Uterus (tissue), 4 donors: Measurements from ENCODE around the gene KRTAP4-2. TPM values are rescaled to one million over a fixed set of nuclear protein-coding genes. Genes with fewer than 3 reads are reported as not detected.

Experiments
- DNase-seq, 2 donors: peaks; one replicate each; pipeline ENCODE4 v3.0.0-alpha.2; 2019 to 2020
- H3K27ac ChIP-seq, 2 donors: fragments of 200-600 bp; sonication (generic); 1 replicate in 1 of 2; 2 replicates in 1 of 2; pipeline ENCODE4 v1.5.1; 2016 to 2018
- H3K27me3 ChIP-seq, 2 donors: fragments of 200-600 bp; sonication (generic); one replicate each; pipeline ENCODE4 v1.5.1; 2018 to 2019; ENCODE audit warnings: control low read depth in 1 of 2
- H3K36me3 ChIP-seq, 2 donors: fragments of 200-600 bp; sonication (generic); one replicate each; pipeline ENCODE4 v1.5.1; 2019; ENCODE audit warnings: control low read depth in 1 of 2
- H3K4me1 ChIP-seq, 2 donors: fragments of 200-600 bp; sonication (generic); one replicate each; pipeline ENCODE4 v1.5.1; 2018 to 2019; ENCODE audit warnings: control low read depth in 1 of 2
- H3K4me3 ChIP-seq, 2 donors: fragments of 200-600 bp; sonication (generic); 1 replicate in 1 of 2; 2 replicates in 1 of 2; pipeline ENCODE4 v1.5.1; 2018 to 2019; ENCODE audit warnings: mild to moderate bottlenecking in 1 of 2
- H3K9me3 ChIP-seq, 2 donors: fragments of 200-600 bp; sonication (generic); one replicate each; pipeline ENCODE4 v1.5.1; 2019; ENCODE audit warnings: control low read depth in 1 of 2
- CTCF ChIP-seq, 4 experiments: fragments of 200-600 bp in 2 of 4; fragments of 450-650 bp in 2 of 4; sonication (generic) in 2 of 4; IDR thresholded peaks; one replicate each; pipeline ENCODE4 v1.5.1; 2016 to 2019; ENCODE audit warnings: antibody characterized with exemption in 4 of 4, mild to moderate bottlenecking in 2 of 4, moderate library complexity in 1 of 4
- POLR2A ChIP-seq, 2 donors: fragments of 450-650 bp; IDR thresholded peaks; one replicate each; pipeline ENCODE4 v1.6.1; 2016; ENCODE audit warnings: antibody characterized with exemption in 2 of 2, mild to moderate bottlenecking in 1 of 2, moderate library complexity in 1 of 2
- intact Hi-C: fragments of 100-400 bp; cut with DNase I; formaldehyde crosslinking; loops from one replicate; pipeline ENCODE4 v1.15.1; 2023; ENCODE audit warnings: low total_unique reads
- total RNA-seq, 4 donors: library from RNA; depleted of rRNA in 3 of 4; stranded (reverse); fragments of >200 nt in 3 of 4; gene quantifications; one replicate each; pipeline versions ENCODE4 v1.1.0 to v1.2.4, GENCODE V29; 2014 to 2023
- donor health status: DM: yes; HTN: yes; CAD: no.

Gene KRTAP4-2
- total RNA-seq, 4 donors from 2014 or later: not detected

GRCh38 chr17:41176744-41177387, 1.2 kb downstream of the KRTAP4-2 start:
- no peak for DNase-seq
- intact Hi-C loops: no loop called here
- no peaks in the 10 kb centered on the region for H3K4me1 ChIP-seq
- no peak overlapping the region for H3K27ac ChIP-seq
- H3K4me3 ChIP-seq: no peak overlapping the region
- TF ChIP-seq CTCF (IDR thresholded peaks at IDR 0.05): no peak
- no peak for TF ChIP-seq POLR2A (IDR thresholded peaks at IDR 0.05)
- H3K9me3 ChIP-seq: no peaks in the 10 kb centered on the region
- no peaks in the 10 kb centered on the region for H3K36me3 ChIP-seq
- no peaks in the 10 kb centered on the region for H3K27me3 ChIP-seq

- Histone ChIP-seq H3K4me3 (no peak overlapping the region), H3K9me3 (no peaks in the 10 kb centered on the region), H3K4me1 (no peaks in the 10 kb centered on the region), H3K27me3 (no peaks in the 10 kb centered on the region), H3K27ac (no peak overlapping the region), H3K36me3 (no peaks in the 10 kb centered on the region)
- intact Hi-C loops: no loop called here
- no peak for TF ChIP-seq POLR2A (IDR thresholded peaks at IDR 0.05)
- TF ChIP-seq CTCF (IDR thresholded peaks at IDR 0.05): no peak
- DNase-seq: no peak
Observed at GRCh38 chr17:41171886-41172285, 6.1 kb downstream of the KRTAP4-2 start.

GRCh38 chr17:41168121-41168520, 9.9 kb downstream of the KRTAP4-2 start, which contains the start of gene KRTAP4-3:
TSS of gene KRTAP4-3 (minus strand) at chr17:41168221. CDS start at chr17:41168172, 49 bp downstream.
- Histone ChIP-seq H3K4me3 (no peak within 1 kb of the TSS), H3K27ac (no peak within 1 kb of the TSS), H3K9me3 (no peaks in the 10 kb centered on the region), H3K4me1 (no peaks in the 10 kb centered on the region), H3K36me3 (no peaks in the 10 kb centered on the region), H3K27me3 (no peaks in the 10 kb centered on the region)
- no peak for DNase-seq
- TF ChIP-seq POLR2A (IDR thresholded peaks at IDR 0.05) (no peak), CTCF (IDR thresholded peaks at IDR 0.05) (no peak)
- intact Hi-C loops: no loop called here

DNA sequence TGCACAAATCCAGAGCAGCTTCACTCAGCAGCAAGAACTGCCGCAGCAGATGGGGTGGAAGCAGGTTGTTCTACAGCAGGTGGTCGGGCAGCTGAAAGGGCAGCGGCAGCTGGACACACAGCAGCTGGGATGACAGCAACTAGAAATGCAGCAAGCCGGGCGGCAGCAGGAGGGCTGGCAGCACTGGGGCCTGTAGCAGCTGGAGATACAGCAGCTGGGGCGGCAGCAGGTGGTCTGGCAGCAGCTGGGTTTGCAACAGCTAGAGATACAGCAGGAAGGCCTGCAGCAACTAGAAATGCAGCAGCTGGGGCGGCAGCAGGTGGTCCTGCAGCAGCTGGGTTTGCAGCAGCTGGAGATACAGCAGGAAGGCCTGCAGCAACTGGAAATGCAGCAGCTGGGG, 10.5 kb downstream of the KRTAP4-2 start:
- no peak for DNase-seq
- Histone ChIP-seq H3K27ac (no peak overlapping the region), H3K36me3 (no peaks in the 10 kb centered on the region), H3K4me3 (no peak overlapping the region), H3K4me1 (no peaks in the 10 kb centered on the region), H3K27me3 (no peaks in the 10 kb centered on the region), H3K9me3 (no peaks in the 10 kb centered on the region)
- TF ChIP-seq POLR2A (IDR thresholded peaks at IDR 0.05) (no peak), CTCF (IDR thresholded peaks at IDR 0.05) (no peak)
- intact Hi-C loops: no loop called here

GRCh38 chr17:41163828-41164227, 14.2 kb downstream of the KRTAP4-2 start:
- Histone ChIP-seq H3K27ac (no peak overlapping the region), H3K4me1 (no peaks in the 10 kb centered on the region), H3K36me3 (no peaks in the 10 kb centered on the region), H3K9me3 (no peaks in the 10 kb centered on the region), H3K27me3 (no peaks in the 10 kb centered on the region), H3K4me3 (no peak overlapping the region)
- intact Hi-C loops: no loop called here
- no peak for TF ChIP-seq CTCF (IDR thresholded peaks at IDR 0.05)
- TF ChIP-seq POLR2A (IDR thresholded peaks at IDR 0.05): no peak
- DNase-seq: no peak
